GM18505 (cell line): ENCODE results near the gene SLC1A3.

Source experiments
- ATAC-seq: cut with Tn5 transposase; IDR thresholded peaks from one replicate; pipeline ENCODE4 v1.9.1; 2021; ENCODE audit not compliant: unreplicated experiment
- POLR2A ChIP-seq: IDR thresholded peaks from 4 replicates; pipeline ENCODE4 v1.6.1; 2011; ENCODE audit warnings: borderline replicate concordance; ENCODE audit not compliant: insufficient read depth, insufficient read length; ENCODE audit errors: extremely low read depth

SLC1A3 gene

DNA sequence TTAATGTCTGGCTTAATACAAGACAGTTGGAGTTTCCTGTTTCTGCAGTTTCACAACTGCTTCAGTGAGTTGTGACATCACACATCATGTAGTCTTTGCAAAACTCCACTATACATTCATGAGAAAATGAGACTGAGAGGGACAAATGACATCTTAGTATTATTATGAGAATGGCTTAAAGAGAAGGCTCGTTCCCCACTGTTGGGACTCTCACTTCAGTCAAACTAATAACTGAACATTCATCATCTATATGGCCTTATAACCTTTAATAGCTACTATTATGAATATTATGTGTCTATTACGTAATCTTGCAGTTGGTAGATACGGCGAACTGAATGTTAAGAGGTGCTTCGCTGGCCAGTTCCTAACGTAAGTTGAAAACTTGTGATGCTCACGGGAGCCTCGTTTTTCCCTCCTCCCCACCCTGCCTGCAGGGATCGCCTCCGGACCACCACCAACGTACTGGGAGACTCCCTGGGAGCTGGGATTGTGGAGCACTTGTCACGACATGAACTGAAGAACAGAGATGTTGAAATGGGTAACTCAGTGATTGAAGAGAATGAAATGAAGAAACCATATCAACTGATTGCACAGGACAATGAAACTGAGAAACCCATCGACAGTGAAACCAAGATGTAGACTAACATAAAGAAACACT lies 79.4 kb downstream of the SLC1A3 start:
- TF ChIP-seq POLR2A: no peak
- ATAC-seq: no peak

DNA sequence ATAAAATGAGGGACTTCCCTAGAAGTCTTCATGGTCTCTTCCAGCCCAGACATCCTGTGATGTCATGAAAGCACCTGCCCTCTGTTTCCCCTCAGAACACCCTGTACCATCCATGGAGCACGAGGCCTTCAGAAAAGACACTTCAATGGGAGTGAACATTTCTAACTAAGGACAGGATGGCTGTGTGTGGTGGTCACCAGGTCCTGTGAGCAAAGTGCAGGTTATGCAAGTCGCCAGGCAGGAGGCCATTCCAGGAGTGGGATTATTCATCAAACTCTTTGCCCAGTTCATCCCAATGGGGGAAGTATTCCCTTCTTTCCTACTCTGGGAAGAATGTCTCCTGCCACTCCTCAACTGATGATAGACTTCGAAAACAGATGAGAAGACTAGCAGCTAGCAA lies 80.5 kb downstream of the SLC1A3 start:
- no peak for TF ChIP-seq POLR2A
- ATAC-seq: no peak

DNA sequence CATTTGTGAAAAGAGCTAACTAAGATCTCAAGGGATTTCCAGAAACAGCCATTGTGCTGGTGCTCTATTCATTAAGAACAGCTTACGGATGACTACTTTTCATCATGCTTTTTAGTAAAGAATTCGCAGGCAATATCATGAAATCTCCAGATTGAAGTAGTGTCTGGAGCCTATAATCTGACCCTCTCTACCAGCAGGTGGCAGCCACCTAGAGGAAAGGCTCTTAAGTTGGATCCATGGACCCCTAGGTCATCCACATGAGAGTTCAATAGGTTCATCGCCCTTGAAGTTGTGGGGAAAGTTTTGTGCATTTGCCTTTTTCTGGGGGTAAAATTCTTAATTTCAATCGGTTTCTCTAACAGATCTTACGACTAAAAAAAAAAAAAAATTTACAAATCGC lies 82.3 kb downstream of the SLC1A3 start:
- no peak for ATAC-seq
- TF ChIP-seq POLR2A: no peak

DNA sequence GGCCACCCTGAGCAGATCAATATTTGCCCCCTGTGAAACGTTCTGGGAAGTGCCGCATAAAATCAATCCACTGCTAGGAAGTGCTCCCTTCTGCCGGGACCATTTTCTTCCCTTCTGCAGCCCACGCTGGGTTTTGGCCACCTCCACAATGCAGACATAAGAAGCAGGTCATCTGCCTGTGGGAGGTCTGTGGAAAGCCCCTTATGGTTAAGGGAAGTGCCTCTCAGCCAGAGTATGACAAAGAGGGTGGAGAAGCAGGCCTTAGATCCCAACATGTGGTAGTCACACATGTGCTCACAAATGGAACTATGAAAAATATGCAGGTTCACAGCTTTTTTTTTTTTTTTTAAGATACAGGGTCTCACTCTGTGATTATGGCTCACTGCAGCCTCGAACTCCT lies 82.8 kb downstream of the SLC1A3 start:
- no peak for ATAC-seq
- TF ChIP-seq POLR2A: no peak

DNA sequence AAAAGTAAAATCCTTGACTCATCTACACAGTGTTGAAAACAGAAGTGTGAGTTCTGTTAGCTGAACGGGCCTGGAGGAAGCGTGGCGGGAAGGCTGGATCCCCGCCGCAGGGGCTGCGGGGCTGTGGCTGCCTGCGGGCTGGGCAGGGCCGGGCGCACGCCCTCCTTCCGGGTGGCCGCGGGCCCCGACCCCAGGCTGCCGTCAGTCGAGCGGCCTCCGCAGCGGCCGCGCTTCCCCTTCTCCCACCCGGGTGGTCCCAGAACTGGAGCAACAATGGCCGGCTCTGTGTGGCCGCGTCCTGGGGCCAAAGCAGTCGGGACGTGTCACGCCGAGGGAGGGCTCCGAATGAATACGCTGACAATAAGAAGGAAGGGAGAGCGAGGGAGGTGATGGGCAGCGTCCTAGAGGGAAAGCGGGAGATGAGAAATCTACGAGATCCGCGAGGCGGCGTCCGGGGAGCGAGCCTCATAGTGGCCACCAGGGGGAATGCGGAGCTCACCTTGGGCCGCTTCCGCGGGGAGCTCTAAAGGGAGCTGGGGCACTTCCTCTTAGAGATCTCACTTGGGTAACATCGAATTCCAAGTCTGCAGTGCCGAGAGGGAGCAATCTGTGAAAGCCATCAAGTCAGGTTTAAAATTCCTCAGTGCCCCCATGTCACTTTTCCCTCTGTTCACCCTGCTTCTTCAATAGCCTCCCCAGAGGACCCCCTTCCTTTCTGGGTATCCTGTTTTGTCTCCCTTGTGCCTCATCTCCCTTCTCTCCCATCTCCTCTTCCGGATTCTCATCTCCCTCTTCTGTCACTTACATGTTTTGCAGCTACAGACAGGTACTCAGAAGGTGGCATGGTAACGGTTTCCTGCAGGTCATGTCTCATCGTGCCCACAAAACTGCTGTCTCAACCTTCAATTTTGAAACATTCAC lies 83.9 kb downstream of the SLC1A3 start:
- ATAC-seq: peak; percentile 72
- peak; percentile 66 for TF ChIP-seq POLR2A

DNA sequence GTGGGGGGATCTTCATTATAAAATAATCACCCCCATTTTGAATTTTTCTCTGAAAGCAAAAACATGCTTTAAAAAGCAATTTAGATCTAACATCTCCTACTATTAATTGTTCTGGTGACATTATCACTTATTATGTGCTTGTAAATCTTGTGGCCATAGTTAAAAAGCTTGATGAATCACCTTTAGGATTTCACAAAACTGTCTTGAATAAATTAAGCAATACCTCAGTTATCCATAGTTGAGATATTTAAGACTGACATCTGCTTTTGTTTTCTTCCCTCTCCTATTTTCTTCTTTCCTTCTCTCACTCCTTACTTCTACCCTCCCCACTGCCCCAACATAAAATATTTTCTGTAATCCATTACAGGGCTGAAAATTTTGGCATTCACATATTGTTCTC lies 84.8 kb downstream of the SLC1A3 start:
- no peak for ATAC-seq
- no peak for TF ChIP-seq POLR2A

DNA sequence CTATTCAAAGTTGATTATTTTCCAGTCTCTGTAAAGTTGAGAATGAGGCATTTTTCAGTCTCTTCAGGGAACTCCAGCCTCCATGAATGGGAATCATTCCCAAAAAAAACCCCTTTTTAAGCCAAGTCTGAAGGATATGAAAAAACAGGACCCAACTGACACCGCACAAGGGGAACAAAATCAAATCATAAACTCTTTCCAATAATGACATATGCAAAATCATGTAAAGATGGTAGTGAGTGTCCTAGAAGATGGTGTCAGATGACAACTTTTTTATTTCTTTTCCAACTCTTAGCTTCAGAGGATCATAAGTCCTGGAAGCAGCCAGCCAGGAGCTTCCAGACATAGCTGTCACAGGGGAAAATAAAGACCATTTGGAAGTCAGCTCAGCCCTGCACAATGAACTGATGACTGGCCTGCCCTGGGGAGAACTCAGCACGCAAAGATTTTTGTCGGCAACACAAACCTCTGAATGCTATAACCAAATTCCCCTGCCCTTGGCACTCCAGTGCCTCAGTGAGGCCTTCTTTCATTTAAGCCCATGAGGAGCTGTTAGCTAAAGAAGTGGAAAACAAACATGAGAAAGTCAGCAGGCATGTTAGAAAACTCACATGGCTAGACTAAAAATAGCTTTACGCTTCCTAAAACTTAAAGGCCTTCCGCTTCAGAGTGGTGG lies 85.4 kb downstream of the SLC1A3 start:
- TF ChIP-seq POLR2A: no peak
- ATAC-seq: no peak

DNA sequence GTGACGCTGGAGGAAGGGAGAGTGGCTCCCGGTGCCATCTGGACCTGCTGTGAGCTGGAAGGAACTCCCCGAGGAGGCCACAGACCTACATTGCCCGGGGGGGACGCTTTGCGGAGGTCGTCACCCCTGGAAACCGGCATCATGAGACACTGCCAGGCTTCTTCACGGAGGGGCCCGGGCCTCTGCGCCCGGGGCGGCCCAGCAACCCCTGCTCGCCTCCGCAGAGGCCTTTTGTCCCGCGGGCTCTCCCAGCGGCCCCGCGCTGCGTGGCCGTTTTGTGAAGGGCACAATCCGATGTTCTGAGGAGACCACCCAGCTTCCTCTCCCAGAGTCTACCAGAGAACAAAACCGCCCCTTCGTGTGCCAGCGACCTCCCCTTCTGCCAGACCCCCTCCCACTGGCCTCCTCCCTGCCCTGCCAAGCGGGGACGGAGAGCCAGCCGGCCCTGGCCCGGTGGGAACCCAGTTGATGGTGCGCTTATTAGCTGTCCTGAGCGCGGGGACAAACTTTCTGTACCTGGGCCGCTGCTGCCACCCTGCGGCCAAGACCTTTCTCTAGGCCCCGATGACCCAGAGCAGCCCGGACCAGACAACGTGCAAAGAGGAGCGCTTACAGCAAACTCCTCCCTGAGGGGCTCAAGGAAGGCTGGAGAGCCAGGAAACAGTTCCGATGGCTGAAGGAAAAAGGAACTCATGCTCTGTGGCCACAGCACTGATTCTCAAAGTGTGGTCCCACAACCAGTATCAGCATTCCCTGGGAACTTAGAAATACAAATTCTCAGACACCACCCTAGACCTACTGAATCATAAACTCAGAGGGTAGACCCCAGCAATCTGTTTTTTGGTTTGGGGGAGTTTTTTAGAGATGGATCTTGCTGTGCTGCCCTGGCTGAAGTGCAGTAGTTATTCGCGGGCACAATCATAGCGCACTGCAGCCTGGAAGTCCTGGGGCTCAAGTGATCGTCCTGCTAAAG lies 86.7 kb downstream of the SLC1A3 start:
- ATAC-seq: peak; percentile 60
- TF ChIP-seq POLR2A: no peak

DNA sequence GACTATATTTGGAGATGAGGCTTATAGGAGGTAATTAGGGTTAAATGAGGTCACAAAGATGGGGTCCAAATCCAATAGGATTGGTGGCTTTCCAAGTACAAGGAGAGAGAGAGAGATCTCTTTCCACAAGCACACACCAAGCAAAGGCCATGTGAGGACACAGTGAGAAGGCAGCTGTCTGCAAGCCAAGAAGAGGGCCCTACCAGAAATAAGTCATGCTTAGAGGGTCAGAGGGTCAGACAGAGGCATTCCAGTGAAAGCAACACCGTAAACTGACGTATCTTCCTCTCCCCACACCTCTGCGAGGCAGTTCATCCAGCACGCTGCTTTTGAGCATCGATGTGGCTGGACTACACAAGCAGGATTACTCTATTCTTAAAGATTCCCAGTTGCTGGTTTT lies 87.9 kb downstream of the SLC1A3 start:
- TF ChIP-seq POLR2A: no peak
- no peak for ATAC-seq

DNA sequence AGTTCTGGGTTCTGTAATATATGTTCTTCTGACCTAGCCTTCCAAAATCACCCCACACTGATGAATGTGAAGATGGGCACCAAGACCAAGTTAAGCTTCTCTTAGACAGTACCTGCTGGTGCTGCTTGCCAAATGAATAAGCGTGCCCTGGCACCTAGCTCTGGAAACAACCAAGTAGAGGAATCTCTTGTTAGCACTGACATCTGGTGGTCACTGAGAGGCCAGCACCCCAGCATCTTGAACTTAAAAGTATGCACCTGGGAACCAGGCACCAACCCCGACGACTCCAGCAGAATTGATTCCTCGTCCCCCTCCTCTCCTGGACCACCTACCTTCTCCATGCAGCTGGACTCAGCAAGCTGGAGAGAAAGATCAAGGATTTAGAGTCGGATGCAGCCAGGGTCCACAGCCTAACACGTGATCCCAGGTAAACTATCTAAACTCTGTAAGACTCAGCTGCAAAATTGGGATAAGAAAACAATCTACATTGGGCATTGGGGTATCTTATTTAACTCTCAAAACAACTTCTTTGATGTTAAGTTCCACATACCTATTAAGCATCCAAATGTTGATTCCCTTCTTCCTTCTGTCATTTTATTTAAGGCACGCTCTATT lies 89.8 kb downstream of the SLC1A3 start:
- TF ChIP-seq POLR2A: no peak
- ATAC-seq: peak; percentile 49

DNA sequence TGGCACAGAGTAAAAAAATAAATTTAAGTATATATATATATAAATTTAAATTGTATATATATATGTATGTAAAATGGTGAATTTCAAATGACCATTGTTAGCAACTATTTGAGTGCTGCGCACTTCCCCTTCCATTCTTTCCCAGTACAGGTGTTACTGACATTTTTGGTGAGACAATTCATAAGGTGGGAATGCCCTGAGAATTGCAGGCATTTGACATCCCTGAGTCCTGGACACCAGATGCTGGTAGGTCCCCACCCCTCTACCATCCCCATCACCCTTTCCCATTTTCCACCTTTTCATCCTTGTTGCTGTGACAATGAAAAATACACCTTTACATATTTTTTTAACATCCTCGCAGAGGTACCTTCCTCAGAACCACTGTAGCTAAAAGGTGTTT lies 91.6 kb downstream of the SLC1A3 start:
- ATAC-seq: no peak
- TF ChIP-seq POLR2A: no peak

DNA sequence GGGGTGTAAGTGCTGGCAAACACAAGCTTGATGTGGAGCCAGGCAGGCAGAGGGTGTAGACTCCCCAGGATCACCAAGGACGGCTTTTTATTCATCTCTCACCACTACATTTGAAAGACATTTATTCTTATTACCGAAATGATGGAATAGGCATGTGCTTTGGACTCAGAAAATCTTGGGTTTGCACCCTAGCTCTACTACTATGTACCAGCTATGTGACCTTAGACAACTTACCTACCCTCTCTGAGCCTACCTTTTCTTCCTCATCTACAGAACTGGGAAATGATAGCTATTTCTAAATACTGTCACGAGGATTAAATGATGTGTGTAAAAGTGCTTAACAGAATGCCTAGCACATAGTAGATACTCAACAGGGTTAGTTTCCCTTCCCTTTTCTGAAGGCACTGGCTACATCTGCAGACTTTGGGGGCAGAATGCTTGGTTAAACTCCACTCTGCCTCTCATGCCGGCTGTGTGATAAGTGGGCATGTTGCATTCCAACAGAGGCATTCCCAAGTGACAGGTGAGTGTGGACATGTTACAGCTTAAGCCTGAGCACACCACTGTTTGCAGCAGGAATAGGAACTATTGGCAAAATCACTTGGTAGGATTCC lies 94.8 kb downstream of the SLC1A3 start:
- TF ChIP-seq POLR2A: no peak
- peak; percentile 96 for ATAC-seq
